Hepatocyte (in vitro differentiated cells): Measurements from ENCODE around the gene SYN1. TPM values are rescaled to one million over a fixed set of nuclear protein-coding genes. Genes with fewer than 3 reads are reported as not detected.
A peak's percentile ranks its signal among the peaks of the same experiment; 100 is the strongest.

Experiments used
- DNase-seq: peaks from one replicate; pipeline ENCODE4 v3.0.0-alpha.2; 2016; ENCODE audit warnings: low spot score
- H2AFZ ChIP-seq: fragments of 200-600 bp; sonication (generic); 2 replicates; pipeline ENCODE4 v1.6.0; 2016; ENCODE audit warnings: antibody characterized with exemption, mild to moderate bottlenecking
- H3K27ac ChIP-seq: fragments of 200-600 bp; sonication (generic); 2 replicates; pipeline ENCODE4 v1.5.1; 2016; ENCODE audit warnings: mild to moderate bottlenecking
- H3K27me3 ChIP-seq: fragments of 200-600 bp; sonication (generic); 2 replicates; pipeline ENCODE4 v1.6.1; 2016
- H3K36me3 ChIP-seq: fragments of 200-600 bp; sonication (generic); replicated peaks from 2 replicates; pipeline ENCODE4 v1.5.1; 2016; ENCODE audit warnings: low read depth; ENCODE audit not compliant: insufficient read depth
- H3K4me1 ChIP-seq: fragments of 200-600 bp; sonication (generic); 2 replicates; pipeline ENCODE4 v1.5.1; 2016; ENCODE audit warnings: mild to moderate bottlenecking, moderate library complexity; ENCODE audit not compliant: insufficient read depth
- H3K4me2 ChIP-seq: fragments of 200-600 bp; sonication (generic); 2 replicates; pipeline ENCODE4 v1.6.0; 2016
- H3K4me3 ChIP-seq: fragments of 200-600 bp; sonication (generic); 2 replicates; pipeline ENCODE4 v1.5.1; 2016; ENCODE audit warnings: mild to moderate bottlenecking
- H3K79me2 ChIP-seq: fragments of 200-600 bp; sonication (generic); 2 replicates; pipeline ENCODE4 v1.6.0; 2017; ENCODE audit warnings: mild to moderate bottlenecking
- H3K9me2 ChIP-seq: fragments of 200-600 bp; sonication (generic); replicated peaks from 2 replicates; pipeline ENCODE4 v1.6.0; 2017; ENCODE audit warnings: mild to moderate bottlenecking; ENCODE audit not compliant: insufficient read depth
- H3K9me3 ChIP-seq: fragments of 200-600 bp; sonication (generic); 2 replicates; pipeline ENCODE4 v1.5.1; 2016; ENCODE audit warnings: low read depth, mild to moderate bottlenecking
- H4K20me1 ChIP-seq: fragments of 200-600 bp; sonication (generic); 2 replicates; pipeline ENCODE4 v1.6.0; 2016; ENCODE audit warnings: mild to moderate bottlenecking; ENCODE audit not compliant: insufficient read depth, poor library complexity, severe bottlenecking
- EZH2 ChIP-seq: fragments of 200-600 bp; sonication (generic); IDR thresholded peaks from 2 replicates; pipeline ENCODE4 v1.6.1; 2016; ENCODE audit warnings: antibody characterized with exemption, mild to moderate bottlenecking, borderline replicate concordance
- EZH2phosphoT487 ChIP-seq: fragments of 200-600 bp; sonication (generic); IDR thresholded peaks from one replicate; pipeline ENCODE4 v1.6.1; 2018; ENCODE audit warnings: antibody characterized with exemption, mild to moderate bottlenecking, low read depth, moderate library complexity; ENCODE audit not compliant: unreplicated experiment, severe bottlenecking
- WGBS: methylation state at CpG from one replicate; pipeline ENCODE4 v1.1.6; 2016; ENCODE audit warnings: low lambda C conversion rate; ENCODE audit errors: missing lambda C conversion rate; 5-methylcytosine and 5-hydroxymethylcytosine counted together
- microRNA-seq: library from miRNA; unstranded; fragments of <30 nt; microRNA quantifications from one replicate; pipeline ENCODE4, GENCODE V29; 2017
- polyA plus RNA-seq: library from polyadenylated mRNA; unstranded; fragments of >200 nt; fragmentation: Nextera tagmentation; extraction: Ambion mirVana; gene quantifications from 2 replicates; pipeline ENCODE4 v1.2.1, GENCODE V29; 2016
- small RNA-seq: library from RNA; depleted of rRNA; stranded (forward); fragments of <200 nt; gene quantifications from one replicate; pipeline ENCODE3, GENCODE V24; 2014
- total RNA-seq: library from RNA; depleted of rRNA; stranded (reverse); fragments of >200 nt; gene quantifications from 2 replicates; pipeline ENCODE4 v1.2.3, GENCODE V29; 2014
- TF ChIP-seq, protein P1 (sequence below): fragments of 200-600 bp; sonication (generic); IDR thresholded peaks from 2 replicates; pipeline ENCODE4 v1.5.1; 2016; ENCODE audit warnings: antibody characterized with exemption, mild to moderate bottlenecking; ENCODE audit not compliant: poor library complexity

SYN1 gene
- total and polyA plus RNA-seq, 2 experiments from 2014 or later: 0.43 to 3.7 TPM

GRCh38 chrX:47529548-47529947 is 90.1 kb downstream of the SYN1 start:
- Histone ChIP-seq H3K4me2 (no peak overlapping the region), H3K4me1 (no peaks in the 10 kb centered on the region), H3K27ac (no peak overlapping the region), H3K79me2 (no peaks in the 10 kb centered on the region), H3K4me3 (no peak overlapping the region), H3K27me3 (no peaks in the 10 kb centered on the region), H3K9me3 (no peaks in the 10 kb centered on the region), H3K9me2 (no peaks in the 10 kb centered on the region), H2AFZ (no peak overlapping the region), H3K36me3 (no peaks in the 10 kb centered on the region), H4K20me1 (no peaks in the 10 kb centered on the region)
- DNase-seq: no peak
- whole genome bisulfite sequencing: 84% methylated on average over 8 of the region's 8 CpGs
- no peak for TF ChIP-seq EZH2phosphoT487
- TF ChIP-seq EZH2: no peak
- TF ChIP-seq, protein P1, sequence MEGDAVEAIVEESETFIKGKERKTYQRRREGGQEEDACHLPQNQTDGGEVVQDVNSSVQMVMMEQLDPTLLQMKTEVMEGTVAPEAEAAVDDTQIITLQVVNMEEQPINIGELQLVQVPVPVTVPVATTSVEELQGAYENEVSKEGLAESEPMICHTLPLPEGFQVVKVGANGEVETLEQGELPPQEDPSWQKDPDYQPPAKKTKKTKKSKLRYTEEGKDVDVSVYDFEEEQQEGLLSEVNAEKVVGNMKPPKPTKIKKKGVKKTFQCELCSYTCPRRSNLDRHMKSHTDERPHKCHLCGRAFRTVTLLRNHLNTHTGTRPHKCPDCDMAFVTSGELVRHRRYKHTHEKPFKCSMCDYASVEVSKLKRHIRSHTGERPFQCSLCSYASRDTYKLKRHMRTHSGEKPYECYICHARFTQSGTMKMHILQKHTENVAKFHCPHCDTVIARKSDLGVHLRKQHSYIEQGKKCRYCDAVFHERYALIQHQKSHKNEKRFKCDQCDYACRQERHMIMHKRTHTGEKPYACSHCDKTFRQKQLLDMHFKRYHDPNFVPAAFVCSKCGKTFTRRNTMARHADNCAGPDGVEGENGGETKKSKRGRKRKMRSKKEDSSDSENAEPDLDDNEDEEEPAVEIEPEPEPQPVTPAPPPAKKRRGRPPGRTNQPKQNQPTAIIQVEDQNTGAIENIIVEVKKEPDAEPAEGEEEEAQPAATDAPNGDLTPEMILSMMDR: no peak

DNA sequence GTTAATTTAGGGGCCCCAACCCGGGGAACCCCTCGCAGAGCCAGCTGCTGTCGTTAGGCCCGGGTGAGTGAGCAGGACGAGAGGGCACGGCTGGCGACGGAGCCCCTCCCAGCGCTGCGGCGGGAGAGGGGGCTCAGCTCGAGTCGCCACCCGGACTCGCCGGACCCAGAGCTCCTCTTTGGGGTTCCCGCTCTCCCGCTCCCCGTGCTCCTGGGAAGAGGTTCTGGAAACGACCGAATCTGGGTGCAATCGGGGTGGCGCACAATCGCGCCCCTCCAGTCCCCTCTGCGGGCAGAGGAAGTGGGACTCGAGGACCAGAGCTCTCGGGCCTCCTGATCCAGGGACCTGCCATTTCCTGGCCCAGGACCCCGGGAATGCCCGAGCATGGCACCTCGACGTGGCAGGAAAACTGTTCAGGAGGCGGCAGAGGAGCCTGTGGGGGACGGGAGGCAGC is 95.9 kb downstream of the SYN1 start:
- H3K27me3 ChIP-seq: no peaks in the 10 kb centered on the region
- no peaks in the 10 kb centered on the region for H3K4me1 ChIP-seq
- H3K4me2 ChIP-seq: peak overlapping the region; percentile 86
- peak overlapping the region; percentile 90 for H2AFZ ChIP-seq
- TF ChIP-seq EZH2phosphoT487 (no peak), EZH2 (no peak)
- TF ChIP-seq, protein P1: no peak
- H3K36me3 ChIP-seq: no peaks in the 10 kb centered on the region
- no peaks in the 10 kb centered on the region for H3K79me2 ChIP-seq
- H3K4me3 ChIP-seq: peak overlapping the region; percentile 70
- 48% methylated on average over 33 of the region's 34 CpGs for whole genome bisulfite sequencing
- no peak overlapping the region for H3K27ac ChIP-seq
- no peaks in the 10 kb centered on the region for H3K9me2 ChIP-seq
- no peaks in the 10 kb centered on the region for H4K20me1 ChIP-seq
- H3K9me3 ChIP-seq: no peaks in the 10 kb centered on the region
- DNase-seq: no peak

DNA sequence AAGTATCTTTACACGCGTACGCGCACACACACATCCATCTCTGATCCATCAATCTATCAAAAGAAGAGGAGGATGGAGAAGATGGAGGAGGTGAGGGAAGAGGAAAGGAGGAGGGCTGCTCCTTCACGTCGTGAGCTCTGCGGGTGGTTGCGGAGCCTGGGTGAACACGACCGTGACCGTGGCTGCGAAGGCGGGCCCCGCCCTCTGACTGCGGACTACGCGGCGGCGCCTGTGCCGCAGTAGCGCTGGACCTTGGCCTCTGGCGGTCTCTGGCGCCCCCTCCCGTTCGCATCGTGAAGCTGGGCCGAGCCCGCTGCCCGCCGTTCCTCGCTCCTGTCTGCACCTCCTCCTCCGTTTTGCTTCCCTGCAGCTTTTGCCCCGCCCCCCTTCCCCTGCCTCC is 96.4 kb downstream of the SYN1 start:
- Histone ChIP-seq H3K36me3 (no peaks in the 10 kb centered on the region), H4K20me1 (no peaks in the 10 kb centered on the region), H3K79me2 (no peaks in the 10 kb centered on the region), H3K4me3 (peak overlapping the region; percentile 70), H3K27me3 (no peaks in the 10 kb centered on the region), H3K27ac (no peak overlapping the region), H3K9me2 (no peaks in the 10 kb centered on the region), H2AFZ (peak overlapping the region; percentile 90), H3K9me3 (no peaks in the 10 kb centered on the region), H3K4me2 (peak overlapping the region; percentile 86), H3K4me1 (no peaks in the 10 kb centered on the region)
- peak; percentile 83 for DNase-seq
- TF ChIP-seq, protein P1: peak; percentile 74
- no peak for TF ChIP-seq EZH2phosphoT487
- 49% methylated on average over 21 of the region's 33 CpGs for WGBS

Small RNA genes within 50 kb of the gene (microRNA-seq; reads per million reads assigned to microRNA genes)
- gene MIR4769: not detected

Small RNA genes within 50 kb of the gene (small RNA-seq; reads per million reads assigned to genes)
- not detected for gene MIR4769

Other genes starting within 250 kb of the SYN1 start
- gene ZNF157, start 249.3 kb downstream of the SYN1 start, total RNA-seq: 0.08 and 0.33 TPM in 2 replicates
- not detected in 2 replicates for gene ZNF157, start 249.3 kb downstream of the SYN1 start, polyA plus RNA-seq
- gene ZNF41, start 136.6 kb downstream of the SYN1 start, total RNA-seq: 4.3 and 5.3 TPM in 2 replicates
- gene ZNF41, start 136.6 kb downstream of the SYN1 start, polyA plus RNA-seq: 2.1 and 2.2 TPM in 2 replicates
- gene ARAF, start 58.7 kb downstream of the SYN1 start, total RNA-seq: 29.8 and 44.0 TPM in 2 replicates
- gene ARAF, start 58.7 kb downstream of the SYN1 start, polyA plus RNA-seq: 86.7 and 89.6 TPM in 2 replicates
- gene TIMP1, start 37.4 kb downstream of the SYN1 start, total RNA-seq: 669 and 671 TPM in 2 replicates
- 4,849 and 5,452 TPM in 2 replicates for gene TIMP1, start 37.4 kb downstream of the SYN1 start, polyA plus RNA-seq
- 0.23 TPM in 1 of 2 replicates, not detected in the other for gene CFP, start 10.1 kb upstream of the SYN1 start, total RNA-seq
- gene CFP, start 10.1 kb upstream of the SYN1 start, polyA plus RNA-seq: 0.17 and 0.58 TPM in 2 replicates
- 19.8 and 24.4 TPM in 2 replicates for gene ELK1, start 30.7 kb upstream of the SYN1 start, total RNA-seq
- 29.6 and 32.0 TPM in 2 replicates for gene ELK1, start 30.7 kb upstream of the SYN1 start, polyA plus RNA-seq
- gene UXT, start 39.3 kb upstream of the SYN1 start, total RNA-seq: 96.1 and 111 TPM in 2 replicates
- gene UXT, start 39.3 kb upstream of the SYN1 start, polyA plus RNA-seq: 130 and 141 TPM in 2 replicates
- gene ZNF81, start 217.0 kb upstream of the SYN1 start, total RNA-seq: 4.6 and 10.9 TPM in 2 replicates
- 1.9 and 4.1 TPM in 2 replicates for gene ZNF81, start 217.0 kb upstream of the SYN1 start, polyA plus RNA-seq